Esophagus muscularis mucosa (tissue), 3 donors: Measurements from ENCODE around the gene FADS2.

Experiments
- CTCF ChIP-seq, 3 experiments: fragments of 200-600 bp in 2 of 3; fragments of 450-650 bp in 1 of 3; sonication (generic) in 2 of 3; IDR thresholded peaks; one replicate each; pipeline ENCODE4 v1.5.1; 2017 to 2019; ENCODE audit warnings: antibody characterized with exemption in 3 of 3, mild to moderate bottlenecking in 2 of 3, moderate library complexity in 1 of 3
- POLR2A ChIP-seq: fragments of 450-650 bp; IDR thresholded peaks from one replicate; pipeline ENCODE4 v1.6.1; 2017; ENCODE audit warnings: antibody characterized with exemption, moderate library complexity, mild to moderate bottlenecking, low read depth
- POLR2AphosphoS5 ChIP-seq, 2 donors: sonication (generic); formaldehyde crosslinking; IDR thresholded peaks; one replicate each; pipeline ENCODE4 v1.6.1; 2017; ENCODE audit warnings: antibody characterized with exemption in 2 of 2

GRCh38 chr11:61902313-61902712, 74.2 kb downstream of the FADS2 start:
- TF ChIP-seq POLR2A (no peak), CTCF (IDR thresholded peaks at IDR 0.05) (no peak), POLR2AphosphoS5 (IDR thresholded peaks at IDR 0.05) (no peak)
